ENCODE measurements around the gene NHERF2.

DNA sequence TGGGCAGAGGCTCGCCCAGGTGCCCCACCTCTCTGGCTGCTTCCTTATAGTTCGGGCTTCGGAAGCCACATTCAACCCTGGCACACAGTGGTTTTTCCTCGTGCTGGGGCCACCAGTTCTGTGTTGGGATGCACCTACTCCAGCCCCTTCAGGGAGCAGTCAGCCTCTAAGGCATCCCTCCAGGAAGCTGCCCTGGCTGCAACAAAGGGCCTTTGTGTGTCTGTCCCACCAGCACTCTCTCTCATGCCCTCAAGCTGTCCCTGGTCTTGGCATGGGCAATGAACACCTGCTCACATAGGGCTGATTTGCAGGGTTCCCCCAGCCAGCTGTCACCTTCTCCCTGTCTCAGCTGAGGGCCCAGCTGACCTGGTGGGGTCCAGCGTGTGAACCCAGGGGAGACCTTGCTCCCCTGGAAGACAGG, 44.7 kb upstream of the NHERF2 start:
- TF ChIP-seq SP1 (IDR thresholded peaks at IDR 0.05) (no peak), FOXA1 (IDR thresholded peaks at IDR 0.05) (no peak), ZNF384 (IDR thresholded peaks at IDR 0.05) (no peak), HDGF (IDR thresholded peaks at IDR 0.05; ENCODE audit: borderline replicate concordance) (no peak), TARDBP (IDR thresholded peaks at IDR 0.05) (no peak), ELF4 (IDR thresholded peaks at IDR 0.05) (no peak), SUZ12 (IDR thresholded peaks at IDR 0.05) (no peak), BHLHE40 (IDR thresholded peaks at IDR 0.05; ENCODE audit: borderline replicate concordance) (no peak), FOXK2 (IDR thresholded peaks at IDR 0.05) (no peak), ARNT (IDR thresholded peaks at IDR 0.05) (no peak), LEF1 (IDR thresholded peaks at IDR 0.05; ENCODE audit: borderline replicate concordance) (no peak)
- TF ChIP-seq, protein P1, sequence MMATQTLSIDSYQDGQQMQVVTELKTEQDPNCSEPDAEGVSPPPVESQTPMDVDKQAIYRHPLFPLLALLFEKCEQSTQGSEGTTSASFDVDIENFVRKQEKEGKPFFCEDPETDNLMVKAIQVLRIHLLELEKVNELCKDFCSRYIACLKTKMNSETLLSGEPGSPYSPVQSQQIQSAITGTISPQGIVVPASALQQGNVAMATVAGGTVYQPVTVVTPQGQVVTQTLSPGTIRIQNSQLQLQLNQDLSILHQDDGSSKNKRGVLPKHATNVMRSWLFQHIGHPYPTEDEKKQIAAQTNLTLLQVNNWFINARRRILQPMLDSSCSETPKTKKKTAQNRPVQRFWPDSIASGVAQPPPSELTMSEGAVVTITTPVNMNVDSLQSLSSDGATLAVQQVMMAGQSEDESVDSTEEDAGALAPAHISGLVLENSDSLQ (IDR thresholded peaks at IDR 0.05): no peak
